HepG2 (cell line): ENCODE measurements around the gene ALG11. TPM values are rescaled to one million over a fixed set of nuclear protein-coding genes. Genes with fewer than 3 reads are reported as not detected.
A peak's percentile ranks its signal among the peaks of the same experiment; 100 is the strongest.

ENCODE experiments used
- CREB1 ChIP-seq, 2 experiments: fragments of 450-650 bp in 1 of 2; IDR thresholded peaks; 2 replicates each; pipeline ENCODE4 v1.6.1; 2016 to 2017; ENCODE audit warnings: control low read depth in 1 of 2, mild to moderate bottlenecking in 1 of 2, missing compliant biosample characterization in 1 of 2, missing genetic modification characterization in 1 of 2
- FOXP1 ChIP-seq, 2 experiments: fragments of 450-650 bp in 1 of 2; IDR thresholded peaks; 2 replicates each; pipeline ENCODE4 v1.6.1; 2017 to 2018; ENCODE audit warnings: antibody characterized with exemption in 1 of 2
- GATAD2A ChIP-seq: IDR thresholded peaks from 2 replicates; pipeline ENCODE4 v1.6.1; 2016
- HOXA3 ChIP-seq: sonication (generic); formaldehyde crosslinking; IDR thresholded peaks from 2 replicates; pipeline ENCODE4 v1.5.0; 2020; ENCODE audit warnings: missing genetic modification reagents
- KLF15 ChIP-seq: sonication (generic); formaldehyde crosslinking; IDR thresholded peaks from 2 replicates; pipeline ENCODE4 v1.8.1; 2023; ENCODE audit warnings: borderline replicate concordance, mild to moderate bottlenecking, inconsistent platforms, missing genetic modification reagents, mixed read lengths
- POGZ ChIP-seq: sonication (generic); formaldehyde crosslinking; IDR thresholded peaks from 2 replicates; pipeline ENCODE4 v1.4.0; 2020; ENCODE audit warnings: mild to moderate bottlenecking, missing genetic modification reagents
- RFX3 ChIP-seq: IDR thresholded peaks from 2 replicates; pipeline ENCODE4 v1.6.1; 2016; ENCODE audit warnings: missing biosample characterization, missing genetic modification reagents
- SOX5 ChIP-seq: IDR thresholded peaks from 2 replicates; pipeline ENCODE4 v1.6.1; 2016; ENCODE audit warnings: borderline replicate concordance
- SPEN ChIP-seq: sonication (generic); formaldehyde crosslinking; IDR thresholded peaks from 2 replicates; pipeline ENCODE4 v1.5.1; 2020; ENCODE audit warnings: low read depth, mild to moderate bottlenecking, missing genetic modification reagents
- TEAD3 ChIP-seq: optimal IDR thresholded peaks from 2 replicates; pipeline ENCODE3; 2016; ENCODE audit warnings: borderline replicate concordance
- ZMAT3 ChIP-seq: sonication (generic); formaldehyde crosslinking; conservative IDR thresholded peaks from 2 replicates; pipeline ENCODE4 v1.7.0; 2021; ENCODE audit warnings: missing genetic modification reagents
- ZMYM2 ChIP-seq: sonication (generic); formaldehyde crosslinking; IDR thresholded peaks from 2 replicates; pipeline ENCODE4 v1.8.0; 2022; ENCODE audit warnings: mild to moderate bottlenecking, missing genetic modification reagents
- ZNF335 ChIP-seq: sonication (generic); formaldehyde crosslinking; IDR thresholded peaks from 2 replicates; pipeline ENCODE4 v1.4.0; 2020; ENCODE audit warnings: missing genetic modification reagents
- ZNF350 ChIP-seq: sonication (generic); formaldehyde crosslinking; IDR thresholded peaks from 2 replicates; pipeline ENCODE4 v1.4.0; 2020; ENCODE audit warnings: mild to moderate bottlenecking, low read depth, missing genetic modification reagents, borderline replicate concordance
- ZNF720 ChIP-seq: sonication (generic); formaldehyde crosslinking; IDR thresholded peaks from 2 replicates; pipeline ENCODE4 v1.4.0; 2020; ENCODE audit warnings: missing genetic modification reagents
- polyA plus RNA-seq, 8 experiments: library from polyadenylated mRNA; depleted of rRNA in 3 of 8; stranded (reverse) in 7 of 8; unstranded in 1 of 8; fragments of >200 nt; fragmentation: Illumina TruSeq in 4 of 8; extraction: Trizol in 4 of 8; gene quantifications; 2 replicates each; pipeline versions ENCODE4 v1.2.1 to v1.2.3, GENCODE V29; 2011 to 2016; ENCODE audit warnings: low read depth in 4 of 8, missing spikeins in 1 of 8, mixed read lengths in 1 of 8; ENCODE audit not compliant: insufficient read depth in 1 of 8
- total RNA-seq, 5 experiments: library from RNA; depleted of rRNA; stranded (reverse); fragments of >200 nt; fragmentation: Illumina TruSeq; extraction: Trizol; gene quantifications; 2 replicates each; pipeline ENCODE4 v1.2.3, GENCODE V29; 2016; ENCODE audit warnings: low read depth in 1 of 5
- TF ChIP-seq, protein P1 (sequence below): sonication (generic); formaldehyde crosslinking; conservative IDR thresholded peaks from 2 replicates; pipeline ENCODE4 v1.4.0; 2020; ENCODE audit warnings: missing genetic modification reagents
- TF ChIP-seq, protein P2 (sequence below), 2 experiments: sonication (generic) in 1 of 2; formaldehyde crosslinking in 1 of 2; IDR thresholded peaks; 2 replicates each; pipeline versions ENCODE4 v1.4.0 to v1.6.1; 2018 to 2020; ENCODE audit warnings: missing genetic modification reagents in 2 of 2, borderline replicate concordance in 1 of 2, low read depth in 1 of 2, mild to moderate bottlenecking in 1 of 2, missing biosample characterization in 1 of 2
- TF ChIP-seq, protein P3 (sequence below): IDR thresholded peaks from 2 replicates; pipeline ENCODE4 v1.4.0; 2020; ENCODE audit warnings: mild to moderate bottlenecking, missing genetic modification reagents
- TF ChIP-seq, protein P4 (sequence below): sonication (generic); formaldehyde crosslinking; conservative IDR thresholded peaks from 2 replicates; pipeline ENCODE4 v1.5.0; 2020; ENCODE audit warnings: missing genetic modification reagents

ALG11 gene
- total and polyA plus RNA-seq, 2 of the 13 experiments (the other 11 are each of a cell fraction or from before 2014, with no cell fraction given), result 14.7 to 27.9 TPM

DNA sequence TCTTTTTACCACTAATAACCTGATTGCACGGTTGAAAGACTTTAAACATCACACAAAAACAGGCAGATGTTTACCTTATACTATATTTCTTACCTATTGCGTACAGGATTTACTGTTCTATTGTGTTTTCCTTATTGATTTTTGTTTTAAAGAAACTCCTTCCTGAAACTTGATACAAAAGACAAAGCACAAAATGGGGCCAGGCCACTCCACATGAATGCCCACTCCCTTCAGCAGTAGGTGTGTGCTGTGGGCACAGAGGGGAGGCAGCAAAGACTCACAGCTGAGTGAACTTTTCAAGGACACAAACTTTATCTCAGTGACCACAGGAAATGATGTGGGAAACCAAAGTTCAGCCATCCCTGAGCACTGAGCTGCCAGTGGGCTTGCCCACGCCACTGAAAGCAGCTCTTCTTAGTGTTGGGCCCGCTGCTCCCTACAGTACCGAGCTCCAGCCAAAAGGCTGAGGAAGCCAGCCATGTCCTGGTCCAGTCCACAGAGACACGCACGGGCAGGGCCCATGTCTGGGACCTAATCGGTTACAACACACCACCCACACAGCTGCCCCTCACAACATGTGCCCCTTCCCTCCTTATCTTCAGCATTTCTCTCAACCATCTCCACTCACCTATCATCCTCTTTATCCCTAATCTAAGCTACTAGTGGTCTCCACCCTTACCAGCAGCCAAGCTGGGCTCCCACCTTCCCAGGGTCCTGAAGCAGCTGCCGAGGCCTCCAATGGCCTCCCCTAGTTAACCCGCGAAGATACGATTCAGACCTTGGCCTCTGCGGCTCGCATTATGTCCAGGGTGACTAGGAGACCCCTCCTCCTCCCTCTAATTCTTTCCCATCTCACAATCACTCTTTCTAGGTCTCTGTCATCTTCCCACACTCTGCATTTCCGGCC is 40.4 kb upstream of the ALG11 start (continued):
- TF ChIP-seq, protein P1, sequence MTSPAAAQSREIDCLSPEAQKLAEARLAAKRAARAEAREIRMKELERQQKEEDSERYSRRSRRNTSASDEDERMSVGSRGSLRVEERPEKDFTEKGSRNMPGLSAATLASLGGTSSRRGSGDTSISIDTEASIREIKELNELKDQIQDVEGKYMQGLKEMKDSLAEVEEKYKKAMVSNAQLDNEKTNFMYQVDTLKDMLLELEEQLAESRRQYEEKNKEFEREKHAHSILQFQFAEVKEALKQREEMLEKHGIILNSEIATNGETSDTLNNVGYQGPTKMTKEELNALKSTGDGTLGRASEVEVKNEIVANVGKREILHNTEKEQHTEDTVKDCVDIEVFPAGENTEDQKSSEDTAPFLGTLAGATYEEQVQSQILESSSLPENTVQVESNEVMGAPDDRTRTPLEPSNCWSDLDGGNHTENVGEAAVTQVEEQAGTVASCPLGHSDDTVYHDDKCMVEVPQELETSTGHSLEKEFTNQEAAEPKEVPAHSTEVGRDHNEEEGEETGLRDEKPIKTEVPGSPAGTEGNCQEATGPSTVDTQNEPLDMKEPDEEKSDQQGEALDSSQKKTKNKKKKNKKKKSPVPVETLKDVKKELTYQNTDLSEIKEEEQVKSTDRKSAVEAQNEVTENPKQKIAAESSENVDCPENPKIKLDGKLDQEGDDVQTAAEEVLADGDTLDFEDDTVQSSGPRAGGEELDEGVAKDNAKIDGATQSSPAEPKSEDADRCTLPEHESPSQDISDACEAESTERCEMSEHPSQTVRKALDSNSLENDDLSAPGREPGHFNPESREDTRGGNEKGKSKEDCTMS (CRISPR knock-in tag), result no peak
- peak; percentile 76 for TF ChIP-seq ZMYM2 (CRISPR knock-in tag)
- peak; percentile 88 for TF ChIP-seq GATAD2A (CRISPR knock-in tag)
- TF ChIP-seq TEAD3 (CRISPR knock-in tag), result peak; percentile 24
- no peak for TF ChIP-seq FOXP1 (IDR thresholded peaks at IDR 0.05)
- TF ChIP-seq FOXP1 (CRISPR knock-in tag; IDR thresholded peaks at IDR 0.05), result peak; percentile 82
- TF ChIP-seq SOX5 (CRISPR knock-in tag), result peak; percentile 85
- peak; percentile 76; the same call in 1 of the 2 replicates for TF ChIP-seq HOXA3 (CRISPR knock-in tag)
- TF ChIP-seq ZNF350 (CRISPR knock-in tag), result peak; percentile 57; the same call in 1 of the 2 replicates
- TF ChIP-seq, protein P2, sequence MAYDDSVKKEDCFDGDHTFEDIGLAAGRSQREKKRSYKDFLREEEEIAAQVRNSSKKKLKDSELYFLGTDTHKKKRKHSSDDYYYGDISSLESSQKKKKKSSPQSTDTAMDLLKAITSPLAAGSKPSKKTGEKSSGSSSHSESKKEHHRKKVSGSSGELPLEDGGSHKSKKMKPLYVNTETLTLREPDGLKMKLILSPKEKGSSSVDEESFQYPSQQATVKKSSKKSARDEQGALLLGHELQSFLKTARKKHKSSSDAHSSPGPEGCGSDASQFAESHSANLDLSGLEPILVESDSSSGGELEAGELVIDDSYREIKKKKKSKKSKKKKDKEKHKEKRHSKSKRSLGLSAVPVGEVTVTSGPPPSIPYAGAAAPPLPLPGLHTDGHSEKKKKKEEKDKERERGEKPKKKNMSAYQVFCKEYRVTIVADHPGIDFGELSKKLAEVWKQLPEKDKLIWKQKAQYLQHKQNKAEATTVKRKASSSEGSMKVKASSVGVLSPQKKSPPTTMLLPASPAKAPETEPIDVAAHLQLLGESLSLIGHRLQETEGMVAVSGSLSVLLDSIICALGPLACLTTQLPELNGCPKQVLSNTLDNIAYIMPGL (CRISPR knock-in tag; IDR thresholded peaks at IDR 0.05; ENCODE audit: borderline replicate concordance in 1 of 2, low read depth in 1 of 2), result 0 out of 4 replicates have a peak, but pooled peaks of 1 of the 2 experiments have one; percentile 49
- TF ChIP-seq, protein P3, sequence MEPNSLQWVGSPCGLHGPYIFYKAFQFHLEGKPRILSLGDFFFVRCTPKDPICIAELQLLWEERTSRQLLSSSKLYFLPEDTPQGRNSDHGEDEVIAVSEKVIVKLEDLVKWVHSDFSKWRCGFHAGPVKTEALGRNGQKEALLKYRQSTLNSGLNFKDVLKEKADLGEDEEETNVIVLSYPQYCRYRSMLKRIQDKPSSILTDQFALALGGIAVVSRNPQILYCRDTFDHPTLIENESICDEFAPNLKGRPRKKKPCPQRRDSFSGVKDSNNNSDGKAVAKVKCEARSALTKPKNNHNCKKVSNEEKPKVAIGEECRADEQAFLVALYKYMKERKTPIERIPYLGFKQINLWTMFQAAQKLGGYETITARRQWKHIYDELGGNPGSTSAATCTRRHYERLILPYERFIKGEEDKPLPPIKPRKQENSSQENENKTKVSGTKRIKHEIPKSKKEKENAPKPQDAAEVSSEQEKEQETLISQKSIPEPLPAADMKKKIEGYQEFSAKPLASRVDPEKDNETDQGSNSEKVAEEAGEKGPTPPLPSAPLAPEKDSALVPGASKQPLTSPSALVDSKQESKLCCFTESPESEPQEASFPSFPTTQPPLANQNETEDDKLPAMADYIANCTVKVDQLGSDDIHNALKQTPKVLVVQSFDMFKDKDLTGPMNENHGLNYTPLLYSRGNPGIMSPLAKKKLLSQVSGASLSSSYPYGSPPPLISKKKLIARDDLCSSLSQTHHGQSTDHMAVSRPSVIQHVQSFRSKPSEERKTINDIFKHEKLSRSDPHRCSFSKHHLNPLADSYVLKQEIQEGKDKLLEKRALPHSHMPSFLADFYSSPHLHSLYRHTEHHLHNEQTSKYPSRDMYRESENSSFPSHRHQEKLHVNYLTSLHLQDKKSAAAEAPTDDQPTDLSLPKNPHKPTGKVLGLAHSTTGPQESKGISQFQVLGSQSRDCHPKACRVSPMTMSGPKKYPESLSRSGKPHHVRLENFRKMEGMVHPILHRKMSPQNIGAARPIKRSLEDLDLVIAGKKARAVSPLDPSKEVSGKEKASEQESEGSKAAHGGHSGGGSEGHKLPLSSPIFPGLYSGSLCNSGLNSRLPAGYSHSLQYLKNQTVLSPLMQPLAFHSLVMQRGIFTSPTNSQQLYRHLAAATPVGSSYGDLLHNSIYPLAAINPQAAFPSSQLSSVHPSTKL (CRISPR knock-in tag), result peak; percentile 60
- TF ChIP-seq ZMAT3 (CRISPR knock-in tag), result no peak
- no peak for TF ChIP-seq KLF15 (CRISPR knock-in tag)
- TF ChIP-seq ZNF720 (CRISPR knock-in tag), result no peak
- no peak for TF ChIP-seq CREB1 (IDR thresholded peaks at IDR 0.05)
- peak; percentile 72 for TF ChIP-seq CREB1 (CRISPR knock-in tag; IDR thresholded peaks at IDR 0.05)
- 0 out of 2 replicates have a peak, but pooled peaks have one; percentile 35 for TF ChIP-seq SPEN (CRISPR knock-in tag)
- TF ChIP-seq, protein P4, sequence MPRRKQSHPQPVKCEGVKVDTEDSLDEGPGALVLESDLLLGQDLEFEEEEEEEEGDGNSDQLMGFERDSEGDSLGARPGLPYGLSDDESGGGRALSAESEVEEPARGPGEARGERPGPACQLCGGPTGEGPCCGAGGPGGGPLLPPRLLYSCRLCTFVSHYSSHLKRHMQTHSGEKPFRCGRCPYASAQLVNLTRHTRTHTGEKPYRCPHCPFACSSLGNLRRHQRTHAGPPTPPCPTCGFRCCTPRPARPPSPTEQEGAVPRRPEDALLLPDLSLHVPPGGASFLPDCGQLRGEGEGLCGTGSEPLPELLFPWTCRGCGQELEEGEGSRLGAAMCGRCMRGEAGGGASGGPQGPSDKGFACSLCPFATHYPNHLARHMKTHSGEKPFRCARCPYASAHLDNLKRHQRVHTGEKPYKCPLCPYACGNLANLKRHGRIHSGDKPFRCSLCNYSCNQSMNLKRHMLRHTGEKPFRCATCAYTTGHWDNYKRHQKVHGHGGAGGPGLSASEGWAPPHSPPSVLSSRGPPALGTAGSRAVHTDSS (CRISPR knock-in tag), result no peak
- no peak for TF ChIP-seq RFX3 (CRISPR knock-in tag)
- peak; percentile 65; the same call in 1 of the 2 replicates for TF ChIP-seq POGZ (CRISPR knock-in tag)
- no peak for TF ChIP-seq ZNF335 (CRISPR knock-in tag)
